Neutrophil (primary cell): ENCODE measurements around the gene FUT8.

Source experiments
- H3K27ac ChIP-seq: fragments of 200-600 bp; sonication (generic); 2 replicates; pipeline ENCODE4 v1.5.1; 2016; ENCODE audit warnings: mild to moderate bottlenecking, moderate library complexity
- H3K27me3 ChIP-seq: fragments of 200-600 bp; sonication (generic); 2 replicates; pipeline ENCODE4 v1.6.0; 2016; ENCODE audit warnings: mild to moderate bottlenecking
- H3K36me3 ChIP-seq: fragments of 200-600 bp; sonication (generic); 2 replicates; pipeline ENCODE4 v1.5.1; 2017
- H3K4me1 ChIP-seq, 2 experiments: fragments of 200-600 bp in 1 of 2; sonication (generic) in 1 of 2; 1 replicate in 1 of 2; 2 replicates in 1 of 2; pipeline versions ENCODE4 v1.5.1 to v1.6.1; 2013 to 2016; ENCODE audit warnings: low read depth in 1 of 2, low read length in 1 of 2, mild to moderate bottlenecking in 1 of 2, moderate library complexity in 1 of 2; ENCODE audit not compliant: control insufficient read depth in 1 of 2, insufficient read depth in 1 of 2
- H3K4me3 ChIP-seq, 2 experiments: fragments of 200-600 bp in 1 of 2; sonication (generic) in 1 of 2; 1 replicate in 1 of 2; 2 replicates in 1 of 2; pipeline ENCODE4 v1.5.1; 2013 to 2016; ENCODE audit warnings: low read depth in 1 of 2, low read length in 1 of 2, mild to moderate bottlenecking in 1 of 2, moderate library complexity in 1 of 2
- H3K9me3 ChIP-seq: fragments of 200-600 bp; sonication (generic); 2 replicates; pipeline ENCODE4 v1.5.1; 2016
- TF ChIP-seq, protein P1 (sequence below): fragments of 200-600 bp; sonication (generic); IDR thresholded peaks from 2 replicates; pipeline ENCODE4 v1.5.1; 2016; ENCODE audit warnings: antibody characterized with exemption

FUT8 gene

DNA sequence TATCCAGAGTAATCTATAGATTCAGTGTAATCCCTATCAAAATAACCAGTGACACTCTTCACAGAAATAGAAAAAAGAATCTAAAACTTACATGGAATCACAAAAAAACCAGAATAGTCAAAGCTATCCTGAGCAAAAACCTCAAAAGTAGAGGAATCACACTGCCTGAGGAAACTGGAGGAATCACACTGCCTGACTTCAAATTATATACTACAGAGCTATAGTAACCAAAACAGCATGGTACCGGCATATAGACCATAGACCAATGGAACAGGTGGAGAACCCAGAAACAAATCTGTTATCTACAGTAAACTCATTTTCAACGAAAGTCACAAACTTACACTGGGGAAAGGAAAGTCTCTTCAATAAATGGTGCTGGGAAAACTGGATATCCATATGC is 244.0 kb downstream of the FUT8 start:
- Histone ChIP-seq H3K36me3 (no peaks in the 10 kb centered on the region), H3K4me1 (no peaks in the 10 kb centered on the region), H3K27me3 (no peaks in the 10 kb centered on the region), H3K27ac (no peak overlapping the region), H3K4me3 (no peak overlapping the region), H3K9me3 (no peaks in the 10 kb centered on the region)
- TF ChIP-seq, protein P1, sequence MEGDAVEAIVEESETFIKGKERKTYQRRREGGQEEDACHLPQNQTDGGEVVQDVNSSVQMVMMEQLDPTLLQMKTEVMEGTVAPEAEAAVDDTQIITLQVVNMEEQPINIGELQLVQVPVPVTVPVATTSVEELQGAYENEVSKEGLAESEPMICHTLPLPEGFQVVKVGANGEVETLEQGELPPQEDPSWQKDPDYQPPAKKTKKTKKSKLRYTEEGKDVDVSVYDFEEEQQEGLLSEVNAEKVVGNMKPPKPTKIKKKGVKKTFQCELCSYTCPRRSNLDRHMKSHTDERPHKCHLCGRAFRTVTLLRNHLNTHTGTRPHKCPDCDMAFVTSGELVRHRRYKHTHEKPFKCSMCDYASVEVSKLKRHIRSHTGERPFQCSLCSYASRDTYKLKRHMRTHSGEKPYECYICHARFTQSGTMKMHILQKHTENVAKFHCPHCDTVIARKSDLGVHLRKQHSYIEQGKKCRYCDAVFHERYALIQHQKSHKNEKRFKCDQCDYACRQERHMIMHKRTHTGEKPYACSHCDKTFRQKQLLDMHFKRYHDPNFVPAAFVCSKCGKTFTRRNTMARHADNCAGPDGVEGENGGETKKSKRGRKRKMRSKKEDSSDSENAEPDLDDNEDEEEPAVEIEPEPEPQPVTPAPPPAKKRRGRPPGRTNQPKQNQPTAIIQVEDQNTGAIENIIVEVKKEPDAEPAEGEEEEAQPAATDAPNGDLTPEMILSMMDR: no peak

DNA sequence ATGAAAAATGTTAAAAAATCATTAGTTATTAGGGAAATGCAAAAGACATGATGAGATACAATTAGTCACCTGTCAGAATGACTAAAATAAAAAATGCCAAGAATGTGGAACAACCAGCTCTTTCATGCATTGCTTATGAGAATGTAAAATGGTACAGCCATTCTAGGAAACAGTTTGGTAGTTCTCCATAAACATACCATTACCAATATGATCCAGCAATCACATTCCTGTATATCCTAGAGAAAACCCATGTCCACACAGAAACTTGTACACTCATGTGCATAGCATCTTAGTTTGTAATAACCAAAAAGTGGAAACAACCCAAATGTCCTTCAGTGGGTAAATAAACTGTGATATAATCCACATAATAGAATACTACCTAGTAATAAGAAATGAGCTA is 245.7 kb downstream of the FUT8 start:
- no peaks in the 10 kb centered on the region for H3K36me3 ChIP-seq
- H3K9me3 ChIP-seq: no peaks in the 10 kb centered on the region
- no peak overlapping the region for H3K27ac ChIP-seq
- TF ChIP-seq, protein P1: no peak
- H3K4me1 ChIP-seq: no peaks in the 10 kb centered on the region
- no peak overlapping the region for H3K4me3 ChIP-seq
- H3K27me3 ChIP-seq: no peaks in the 10 kb centered on the region

DNA sequence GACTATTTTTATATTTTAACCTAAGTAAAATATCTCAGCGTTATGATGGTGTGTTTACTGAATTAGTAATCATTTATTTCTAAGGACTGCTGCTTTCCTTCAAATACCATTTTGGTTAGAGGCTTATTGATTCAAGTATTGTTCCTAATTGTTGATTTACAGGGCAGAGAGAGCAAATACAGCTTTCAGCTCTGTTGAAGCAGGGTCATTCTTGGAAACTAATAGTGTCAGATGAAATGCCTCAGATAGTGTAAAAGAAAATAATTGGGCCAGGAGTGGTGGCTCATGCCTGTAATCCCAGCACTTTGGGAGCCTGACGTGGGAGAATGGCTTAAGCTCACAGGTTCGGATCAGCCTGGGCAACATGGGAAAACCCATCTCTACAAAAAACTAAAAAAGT is 249.3 kb downstream of the FUT8 start:
- Histone ChIP-seq H3K36me3 (no peaks in the 10 kb centered on the region), H3K4me1 (no peaks in the 10 kb centered on the region), H3K4me3 (no peak overlapping the region), H3K27ac (no peak overlapping the region), H3K27me3 (no peaks in the 10 kb centered on the region), H3K9me3 (no peaks in the 10 kb centered on the region)
- TF ChIP-seq, protein P1: no peak

DNA sequence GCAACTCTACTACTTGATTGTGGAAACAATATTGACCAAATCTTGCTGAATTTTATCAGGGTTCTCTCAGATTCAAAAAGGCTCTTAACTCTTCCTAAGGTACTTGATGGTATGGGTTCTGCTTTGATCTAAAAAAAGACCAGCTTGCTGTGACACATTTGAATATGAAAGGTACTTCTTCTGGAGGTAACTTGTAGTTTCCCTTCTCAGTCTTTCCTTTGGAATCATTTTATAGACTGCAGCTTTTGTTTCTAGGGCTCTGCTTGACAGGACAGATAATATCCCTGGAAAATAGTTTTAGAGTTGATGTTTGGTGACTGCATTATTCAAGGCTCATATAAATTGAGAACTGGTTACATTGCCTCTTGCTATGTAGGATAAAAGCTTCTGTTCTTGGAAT is 251.9 kb downstream of the FUT8 start:
- no peaks in the 10 kb centered on the region for H3K4me1 ChIP-seq
- H3K27me3 ChIP-seq: no peaks in the 10 kb centered on the region
- H3K9me3 ChIP-seq: no peaks in the 10 kb centered on the region
- no peaks in the 10 kb centered on the region for H3K36me3 ChIP-seq
- no peak overlapping the region for H3K27ac ChIP-seq
- no peak overlapping the region for H3K4me3 ChIP-seq
- TF ChIP-seq, protein P1: no peak

DNA sequence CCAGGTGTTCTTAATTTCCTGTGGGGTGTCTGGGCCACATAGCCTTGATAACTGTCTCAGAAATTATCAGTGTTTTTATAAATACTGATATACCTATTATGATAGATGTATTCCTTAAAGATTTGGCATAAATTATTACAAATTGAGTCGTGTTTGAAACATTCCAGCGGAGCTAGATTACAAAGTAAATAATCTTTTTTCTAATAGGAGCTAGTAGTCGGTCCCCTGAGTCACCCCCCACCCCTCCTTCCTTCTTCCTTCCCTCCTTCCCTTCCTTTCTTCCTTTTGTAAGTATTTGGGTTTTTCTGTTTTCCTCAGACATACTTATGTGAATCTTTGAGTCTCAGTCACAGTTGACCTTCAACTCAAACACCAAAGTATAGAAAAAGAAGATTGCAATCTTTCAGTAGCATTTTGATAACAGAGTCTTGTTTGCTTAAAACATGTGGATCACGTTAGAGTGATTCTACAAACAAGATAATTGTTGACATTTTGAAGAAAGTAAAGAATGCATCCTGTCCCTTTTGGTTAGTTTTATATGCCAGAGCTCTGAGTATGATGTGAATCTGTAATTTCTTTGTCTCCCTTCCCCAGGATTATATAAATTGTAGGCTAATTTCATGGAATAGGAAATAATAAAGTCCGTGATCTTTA is 264.0 kb downstream of the FUT8 start:
- Histone ChIP-seq H3K27ac (no peak overlapping the region), H3K27me3 (no peaks in the 10 kb centered on the region), H3K36me3 (no peaks in the 10 kb centered on the region), H3K4me1 (no peaks in the 10 kb centered on the region), H3K9me3 (no peaks in the 10 kb centered on the region), H3K4me3 (no peak overlapping the region)
- TF ChIP-seq, protein P1: no peak
